Spleen (tissue), 11 donors: ENCODE results near the gene SLC22A23. TPM values are rescaled to one million over a fixed set of nuclear protein-coding genes. Genes with fewer than 3 reads are reported as not detected.

Experiments used
- DNase-seq: peaks from one replicate; pipeline ENCODE4 v3.0.0-alpha.2; 2020
- H3K27ac ChIP-seq, 8 donors: fragments of 200-600 bp; sonication (generic) in 7 of 8; 1 replicate in 4 of 8; 2 replicates in 4 of 8; pipeline versions ENCODE4 v1.5.0 to v1.8.0; 2016 to 2021; ENCODE audit warnings: inconsistent platforms in 4 of 8, mild to moderate bottlenecking in 4 of 8, moderate library complexity in 1 of 8
- H3K27me3 ChIP-seq, 7 donors: fragments of 200-600 bp; sonication (generic) in 6 of 7; replicated peaks in 1 of 7; 1 replicate in 4 of 7; 2 replicates in 3 of 7; pipeline versions ENCODE4 v1.5.0 to v1.8.0; 2016 to 2021; ENCODE audit warnings: inconsistent platforms in 3 of 7, mild to moderate bottlenecking in 1 of 7
- H3K36me3 ChIP-seq, 6 donors: fragments of 200-600 bp; sonication (generic) in 5 of 6; 1 replicate in 4 of 6; 2 replicates in 2 of 6; pipeline versions ENCODE4 v1.5.0 to v1.8.0; 2016 to 2021; ENCODE audit warnings: inconsistent platforms in 2 of 6
- H3K4me1 ChIP-seq, 6 donors: fragments of 200-600 bp; sonication (generic) in 5 of 6; 1 replicate in 3 of 6; 2 replicates in 3 of 6; pipeline versions ENCODE4 v1.5.0 to v1.8.0; 2016 to 2021; ENCODE audit warnings: inconsistent platforms in 3 of 6
- H3K4me3 ChIP-seq, 8 donors: fragments of 200-600 bp; sonication (generic) in 7 of 8; 1 replicate in 4 of 8; 2 replicates in 4 of 8; pipeline versions ENCODE4 v1.5.0 to v1.8.0; 2016 to 2021; ENCODE audit warnings: inconsistent platforms in 4 of 8, mild to moderate bottlenecking in 4 of 8, moderate library complexity in 2 of 8
- H3K9me3 ChIP-seq, 8 donors: fragments of 200-600 bp; sonication (generic) in 7 of 8; 1 replicate in 4 of 8; 2 replicates in 4 of 8; pipeline versions ENCODE4 v1.5.0 to v1.8.0; 2016 to 2021; ENCODE audit warnings: inconsistent platforms in 4 of 8
- POLR2A ChIP-seq, 3 donors: fragments of 450-650 bp; IDR thresholded peaks; one replicate each; pipeline ENCODE4 v1.5.1; 2017; ENCODE audit warnings: antibody characterized with exemption in 3 of 3, mild to moderate bottlenecking in 1 of 3
- POLR2AphosphoS5 ChIP-seq, 3 donors: sonication (generic); formaldehyde crosslinking; IDR thresholded peaks; one replicate each; pipeline ENCODE4 v1.5.1; 2017; ENCODE audit warnings: antibody characterized with exemption in 3 of 3
- WGBS, 5 donors: extraction: QIAGEN DNeasy Blood & Tissue Kit in 3 of 5; methylation state at CpG; one replicate each; pipeline versions ENCODE4 v1.1.5 to v1.1.7; 2013 to 2018; 5-methylcytosine and 5-hydroxymethylcytosine counted together
- intact Hi-C: fragments of 100-400 bp; cut with DNase I; formaldehyde crosslinking; loops from one replicate; pipeline ENCODE4 v1.15.0; 2023; ENCODE audit warnings: low total_unique reads
- polyA plus RNA-seq, 3 donors: library from polyadenylated mRNA; stranded (reverse); fragments of 200-250 nt; gene quantifications; one replicate each; pipeline ENCODE4 v1.2.1, GENCODE V29; 2013
- total RNA-seq, 7 donors: library from RNA; depleted of rRNA in 3 of 7; stranded (reverse); fragments of >200 nt in 3 of 7; fragmentation: NEBNext Ultra II Directional in 4 of 7; extraction: Animal tissue kit (Norgen Biotek cat#: 25700) in 4 of 7; gene quantifications; one replicate each; pipeline versions ENCODE4 v1.1.0 to v1.2.1, GENCODE V29; 2016 to 2021
- TF ChIP-seq, protein P1 (sequence below), 11 experiments: fragments of 200-600 bp in 7 of 11; fragments of 450-650 bp in 4 of 11; sonication (generic) in 4 of 11; IDR thresholded peaks in 8 of 11; conservative IDR thresholded peaks in 3 of 11; 1 replicate in 7 of 11; 2 replicates in 4 of 11; pipeline versions ENCODE4 v1.4.0 to v1.8.0; 2016 to 2021; ENCODE audit warnings: antibody characterized with exemption in 11 of 11, inconsistent platforms in 4 of 11, mild to moderate bottlenecking in 1 of 11
- donor health status: healthy with polysubstance abuse.
- donor health status: DM: no; HTN: no; CAD: no; lungs with moderate emphysema.
- donor health status: DM: no; HTN: no; CAD: no.
- donor health status: Bipolar disorder and iron deficiency.
- donor health status: healthy.
- donor health status: DM: no; HTN: no; CAD: no.
- donor health status: DM: yes; HTN: yes; CAD: no.

The SLC22A23 gene
- total and polyA plus RNA-seq, 10 donors: 1.9 to 22.6 (median 18.3) TPM

DNA sequence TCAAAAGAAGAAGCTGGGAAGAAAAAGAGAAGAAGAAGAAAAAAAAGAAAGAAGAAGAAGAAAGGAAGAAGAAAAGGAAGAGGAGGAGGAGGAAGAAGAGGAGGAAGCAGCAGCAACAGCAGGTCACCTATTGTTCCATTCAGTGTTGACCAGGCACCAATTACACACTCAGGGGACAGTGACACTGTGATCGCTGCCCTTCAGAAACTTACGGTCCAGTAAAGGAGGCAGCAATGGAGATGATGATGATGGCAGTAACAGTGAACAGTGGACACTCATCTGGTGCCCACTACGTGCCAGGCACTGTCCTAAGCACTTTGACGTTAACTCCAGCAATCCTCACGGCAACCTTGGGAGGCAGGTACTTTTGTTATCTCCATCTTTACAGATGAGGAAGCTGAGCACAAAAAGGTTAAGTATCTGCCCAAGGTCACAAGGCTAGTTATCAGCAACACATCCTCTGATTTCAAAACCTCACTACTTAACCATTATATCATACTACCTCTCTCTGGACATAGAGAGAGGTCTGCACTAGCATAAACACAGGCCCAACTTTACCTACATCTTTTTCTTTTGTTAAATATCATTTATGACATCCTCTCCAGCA, 83.2 kb downstream of the SLC22A23 start:
- no peak for TF ChIP-seq POLR2AphosphoS5 (IDR thresholded peaks at IDR 0.05)
- TF ChIP-seq, protein P1, sequence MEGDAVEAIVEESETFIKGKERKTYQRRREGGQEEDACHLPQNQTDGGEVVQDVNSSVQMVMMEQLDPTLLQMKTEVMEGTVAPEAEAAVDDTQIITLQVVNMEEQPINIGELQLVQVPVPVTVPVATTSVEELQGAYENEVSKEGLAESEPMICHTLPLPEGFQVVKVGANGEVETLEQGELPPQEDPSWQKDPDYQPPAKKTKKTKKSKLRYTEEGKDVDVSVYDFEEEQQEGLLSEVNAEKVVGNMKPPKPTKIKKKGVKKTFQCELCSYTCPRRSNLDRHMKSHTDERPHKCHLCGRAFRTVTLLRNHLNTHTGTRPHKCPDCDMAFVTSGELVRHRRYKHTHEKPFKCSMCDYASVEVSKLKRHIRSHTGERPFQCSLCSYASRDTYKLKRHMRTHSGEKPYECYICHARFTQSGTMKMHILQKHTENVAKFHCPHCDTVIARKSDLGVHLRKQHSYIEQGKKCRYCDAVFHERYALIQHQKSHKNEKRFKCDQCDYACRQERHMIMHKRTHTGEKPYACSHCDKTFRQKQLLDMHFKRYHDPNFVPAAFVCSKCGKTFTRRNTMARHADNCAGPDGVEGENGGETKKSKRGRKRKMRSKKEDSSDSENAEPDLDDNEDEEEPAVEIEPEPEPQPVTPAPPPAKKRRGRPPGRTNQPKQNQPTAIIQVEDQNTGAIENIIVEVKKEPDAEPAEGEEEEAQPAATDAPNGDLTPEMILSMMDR (IDR thresholded peaks at IDR 0.05 in 8 of 11, conservative IDR thresholded peaks at IDR 0.05 in 3 of 11): no peak
- no peak for TF ChIP-seq POLR2A (IDR thresholded peaks at IDR 0.05)
- intact Hi-C loops: no loop called here

DNA sequence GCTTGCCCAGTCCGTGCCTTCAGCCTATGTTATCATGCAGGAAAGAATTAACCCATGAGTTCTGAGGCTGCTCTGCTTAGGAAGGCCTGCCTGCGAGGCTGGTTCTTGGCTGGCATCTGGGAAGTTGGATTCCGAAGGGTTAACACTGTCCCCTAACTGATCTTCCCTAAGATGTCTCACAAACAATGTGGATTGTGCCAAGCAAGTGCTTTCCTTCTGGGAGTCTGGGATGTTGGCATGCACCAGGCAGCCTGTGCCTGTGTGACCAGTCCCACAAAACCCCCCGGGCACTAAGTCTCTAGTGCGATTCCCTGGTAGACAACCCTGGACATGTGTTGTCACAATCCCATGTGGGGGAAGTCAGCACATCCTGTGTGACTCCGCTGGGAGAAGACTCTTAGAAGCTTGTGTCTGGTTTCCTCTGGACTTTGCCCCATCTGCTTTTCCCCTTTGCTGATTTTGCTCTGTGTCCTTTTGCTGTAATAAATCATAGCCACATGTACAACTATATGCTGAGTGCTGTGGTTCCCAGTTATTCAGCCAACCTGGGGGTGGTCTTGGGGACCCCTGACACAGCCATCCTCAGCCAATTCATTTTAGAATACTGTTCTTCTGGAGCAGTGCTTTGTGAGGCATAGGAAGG, 83.8 kb downstream of the SLC22A23 start:
- peaks cover 0 to 8% (median 0%) of the 10 kb centered on the region in 7 donors for H3K27me3 ChIP-seq
- TF ChIP-seq, protein P1 (IDR thresholded peaks at IDR 0.05 in 8 of 11, conservative IDR thresholded peaks at IDR 0.05 in 3 of 11): no peak
- H3K4me3 ChIP-seq: no peak overlapping the region
- H3K4me1 ChIP-seq: peaks cover 0 to 13% (median 4%) of the 10 kb centered on the region in 6 donors
- no peaks in the 10 kb centered on the region for H3K9me3 ChIP-seq
- intact Hi-C loops: no loop called here
- no peaks in the 10 kb centered on the region for H3K36me3 ChIP-seq
- WGBS, 5 donors: 72 to 82% (median 79%) methylated on average over 6 of the region's 6 CpGs
- no peak for DNase-seq
- no peak overlapping the region for H3K27ac ChIP-seq

More for the DNA sequence above, 83.2 kb downstream of the SLC22A23 start:
- H3K4me1 ChIP-seq: peaks cover 0 to 13% (median 6%) of the 10 kb centered on the region in 6 donors
- no peak for DNase-seq
- no peaks in the 10 kb centered on the region for H3K9me3 ChIP-seq
- no peaks in the 10 kb centered on the region for H3K36me3 ChIP-seq
- peaks cover 0 to 8% (median 0%) of the 10 kb centered on the region in 7 donors for H3K27me3 ChIP-seq
- WGBS, 5 donors: 72 to 80% (median 76%) methylated on average over 5 of the region's 5 CpGs
- no peak overlapping the region for H3K27ac ChIP-seq
- no peak overlapping the region for H3K4me3 ChIP-seq

DNA sequence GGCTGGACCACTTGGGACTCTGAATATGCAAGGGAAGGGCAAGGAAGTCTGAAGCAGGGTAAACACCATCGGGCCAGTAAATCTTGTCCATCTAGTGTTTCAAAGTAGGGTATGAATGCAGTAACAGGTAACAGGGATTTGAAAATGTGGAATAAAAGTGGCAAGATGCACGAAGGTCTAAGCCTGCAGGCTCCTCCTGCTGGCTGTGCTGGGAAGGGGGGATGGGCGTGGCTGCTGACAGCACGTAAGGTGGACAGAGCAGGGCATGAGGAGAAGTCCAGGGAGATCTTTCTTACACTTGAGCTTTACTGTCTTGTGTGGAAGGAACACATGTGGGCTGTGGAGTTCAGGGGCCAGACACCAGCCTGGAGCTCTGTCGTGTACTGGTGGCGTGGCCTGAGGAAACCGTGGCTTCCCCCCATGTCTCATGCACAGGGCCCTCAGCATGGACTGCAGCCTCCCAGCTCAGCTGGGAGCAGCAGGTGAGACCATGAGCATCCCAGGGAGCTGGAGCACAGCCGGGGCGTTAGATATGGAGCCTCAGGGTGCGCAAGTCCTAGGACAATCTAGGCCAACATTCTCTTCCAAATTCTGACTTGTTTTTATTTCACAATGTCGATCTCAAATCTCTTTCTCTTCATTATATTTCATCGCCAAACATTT, 84.5 kb downstream of the SLC22A23 start:
- Histone ChIP-seq H3K36me3 (no peaks in the 10 kb centered on the region), H3K4me3 (no peak overlapping the region), H3K4me1 (peaks cover 0 to 13% (median 3%) of the 10 kb centered on the region in 6 donors), H3K27ac (no peak overlapping the region), H3K27me3 (peaks cover 0 to 2% (median 0%) of the 10 kb centered on the region in 7 donors), H3K9me3 (no peaks in the 10 kb centered on the region)
- TF ChIP-seq POLR2AphosphoS5 (IDR thresholded peaks at IDR 0.05): no peak
- TF ChIP-seq POLR2A (IDR thresholded peaks at IDR 0.05): no peak
- TF ChIP-seq, protein P1 (IDR thresholded peaks at IDR 0.05 in 8 of 11, conservative IDR thresholded peaks at IDR 0.05 in 3 of 11): no peak
- no peak for DNase-seq
- 84 to 92% (median 87%) methylated on average over 12 of the region's 12 CpGs for WGBS, 5 donors
- intact Hi-C loops: no loop called here
